Activated CD8-positive, alpha-beta memory T cell treated with anti-CD3 and anti-CD28 coated beads for 24 hours (primary cell): ENCODE data around the gene CDK10.
"Not testable (repeated sequence)": the region's sequence is repeated elsewhere in the genome, so short reads cannot be mapped to it uniquely, and the experiment has no call there.

Experiments used
- DNase-seq: peaks from one replicate; pipeline ENCODE4 v3.0.0-alpha.2; 2020

The CDK10 gene

DNA sequence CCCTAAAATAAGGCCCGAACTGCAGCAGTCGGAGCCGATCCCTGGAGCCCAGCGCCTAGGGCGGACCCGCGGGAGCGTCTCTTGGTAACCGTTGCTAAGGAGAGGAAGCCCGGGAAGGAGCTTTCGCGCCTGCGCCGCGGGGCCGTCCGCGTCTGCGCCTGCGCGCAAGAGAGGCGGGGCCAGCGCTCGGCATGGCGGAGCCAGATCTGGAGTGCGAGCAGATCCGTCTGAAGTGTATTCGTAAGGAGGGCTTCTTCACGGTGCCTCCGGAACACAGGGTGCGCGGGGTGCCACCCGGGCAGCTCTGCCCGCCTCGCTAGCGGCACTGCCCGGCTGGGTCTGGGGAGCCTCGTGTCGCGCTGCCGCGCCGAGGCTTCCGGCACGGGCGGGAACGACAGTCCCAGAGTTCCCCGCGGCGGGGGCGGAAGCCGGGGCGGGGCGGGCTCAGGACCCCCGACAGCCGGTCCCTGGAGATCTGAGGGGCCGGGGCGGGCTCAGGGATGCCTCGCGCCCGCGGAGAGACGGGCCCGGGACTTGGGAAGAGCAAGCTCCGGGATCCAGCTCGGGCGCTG, at the start of gene CDK10:
Gene CDK10, plus strand, starts transcription at position 170 of the 572 bp plus-strand sequence. Its CDS starts 22 bp downstream, at position 192.
- DNase-seq, result peak; percentile 99

DNA sequence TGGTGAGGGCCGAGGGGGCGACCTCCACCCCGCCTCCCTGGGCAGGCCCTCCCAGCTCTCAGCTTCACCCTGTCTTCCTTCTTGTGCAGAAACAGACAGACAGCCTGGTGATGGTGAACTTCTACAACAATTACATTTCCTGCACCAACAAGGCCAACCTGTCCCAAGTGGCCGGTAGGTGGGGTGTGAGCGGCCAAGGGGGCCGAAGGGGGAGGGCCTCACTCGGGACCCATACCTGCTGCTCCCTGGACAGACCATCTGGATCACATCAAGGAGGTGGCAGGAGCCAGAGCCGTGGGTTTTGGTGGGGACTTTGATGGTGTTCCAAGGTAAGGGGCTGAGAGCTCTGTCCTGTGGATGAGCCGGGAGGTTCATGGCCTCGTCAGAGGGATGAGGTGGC, 49.1 kb upstream of the CDK10 start:
- no peak for DNase-seq

DNA sequence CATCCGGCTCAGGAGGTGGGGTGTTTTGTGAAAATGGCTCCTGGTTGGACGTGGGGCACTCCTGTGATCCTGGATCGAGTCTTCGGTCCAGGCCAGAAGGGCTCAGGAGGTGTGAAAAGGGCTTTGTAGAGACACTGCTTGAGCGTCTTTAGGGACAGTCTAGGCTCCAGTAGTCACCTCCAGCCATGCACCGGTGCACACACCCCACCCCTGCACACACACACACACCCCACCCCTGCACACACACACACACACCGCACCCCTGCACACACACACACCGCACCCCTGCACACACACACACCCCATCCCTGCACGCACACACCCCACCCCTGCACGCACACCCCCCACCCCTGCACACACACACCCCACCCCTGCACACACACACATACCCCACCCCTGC, 48.0 kb upstream of the CDK10 start:
- no peak for DNase-seq

GRCh38 chr16:89639385-89639784, 47.1 kb upstream of the CDK10 start:
- DNase-seq, result no peak

DNA sequence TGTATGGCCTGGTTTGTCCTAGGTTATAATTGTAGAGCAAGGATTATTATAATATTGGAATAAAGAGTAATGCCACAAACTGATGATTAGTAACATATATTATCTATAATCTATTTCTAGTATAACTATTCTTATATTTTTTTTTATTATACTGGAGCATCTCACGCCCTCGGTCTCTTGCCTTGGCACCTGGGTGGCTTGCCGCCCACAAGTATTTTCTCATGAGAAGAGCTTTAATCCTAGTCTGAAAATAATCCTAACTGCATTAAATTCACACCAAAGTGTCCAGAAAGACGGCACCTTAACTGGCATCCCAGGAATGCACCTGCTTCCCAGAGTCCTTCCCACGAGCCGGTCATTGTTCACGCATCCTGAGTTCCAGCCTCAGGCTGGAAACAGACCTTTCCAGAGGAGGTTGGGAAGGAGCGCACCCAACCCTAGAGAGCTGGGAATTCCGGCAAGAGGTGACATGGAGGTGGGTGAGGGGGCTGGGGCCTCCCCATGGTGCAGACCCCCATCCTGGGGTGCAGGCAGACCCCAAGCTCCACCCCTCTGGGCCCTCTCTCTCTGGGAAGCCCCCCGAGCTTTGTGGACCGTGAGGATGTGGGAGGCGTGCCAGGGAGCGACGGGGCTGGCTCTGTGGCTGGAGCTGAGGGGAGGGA, 44.9 kb upstream of the CDK10 start:
- no peak for DNase-seq

- DNase-seq, result no peak
These were observed 43.9 kb upstream of the CDK10 start for GRCh38 chr16:89642574-89642973.

DNA sequence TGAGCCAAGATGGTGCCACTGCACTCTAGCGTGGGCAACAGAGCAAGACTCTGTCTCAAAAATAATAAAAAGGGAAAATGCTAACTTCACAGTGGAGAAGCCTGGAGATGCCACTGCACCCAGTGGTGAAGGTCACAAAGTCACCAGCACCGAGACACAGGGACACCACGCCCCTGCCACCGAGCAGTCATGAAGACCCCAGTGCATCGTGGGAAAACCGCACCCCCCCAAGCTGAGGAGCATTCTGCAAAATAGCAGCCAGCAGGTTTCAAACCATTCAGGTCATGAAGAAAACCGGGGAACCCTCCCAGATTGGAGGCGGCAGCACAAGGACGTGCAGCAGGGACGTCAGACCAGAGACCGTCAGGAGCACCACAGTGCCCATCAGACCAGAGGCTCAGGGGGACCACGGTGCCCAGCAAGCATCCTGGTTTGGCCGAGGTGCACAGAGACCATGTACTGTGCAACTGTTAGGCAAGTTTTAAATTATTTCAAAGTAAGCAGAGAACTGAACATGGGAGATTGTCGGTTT, 42.7 kb upstream of the CDK10 start:
- DNase-seq, result no peak

DNA sequence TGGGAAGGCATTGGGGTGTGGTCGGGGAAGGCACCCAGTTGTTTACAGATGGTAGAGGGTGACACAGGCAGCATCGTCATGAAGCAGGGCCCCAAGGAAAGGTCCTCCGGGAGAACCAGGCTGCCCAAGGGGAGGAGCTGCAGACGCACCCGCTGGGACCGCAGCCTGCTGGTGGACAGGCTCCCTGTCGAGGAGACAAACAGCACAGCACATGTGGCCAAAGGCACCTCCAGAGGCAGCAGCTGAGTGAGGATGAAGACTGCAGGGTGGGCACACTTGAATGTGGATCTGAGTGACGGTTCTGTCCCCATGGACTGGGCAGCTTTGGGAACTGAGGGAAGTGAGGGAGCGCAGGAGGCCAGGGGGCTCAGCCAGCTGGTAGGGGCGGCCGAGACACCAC, 41.4 kb upstream of the CDK10 start:
- no peak for DNase-seq

- no peak for DNase-seq
These were observed 40.2 kb upstream of the CDK10 start for GRCh38 chr16:89646270-89646669.

DNA sequence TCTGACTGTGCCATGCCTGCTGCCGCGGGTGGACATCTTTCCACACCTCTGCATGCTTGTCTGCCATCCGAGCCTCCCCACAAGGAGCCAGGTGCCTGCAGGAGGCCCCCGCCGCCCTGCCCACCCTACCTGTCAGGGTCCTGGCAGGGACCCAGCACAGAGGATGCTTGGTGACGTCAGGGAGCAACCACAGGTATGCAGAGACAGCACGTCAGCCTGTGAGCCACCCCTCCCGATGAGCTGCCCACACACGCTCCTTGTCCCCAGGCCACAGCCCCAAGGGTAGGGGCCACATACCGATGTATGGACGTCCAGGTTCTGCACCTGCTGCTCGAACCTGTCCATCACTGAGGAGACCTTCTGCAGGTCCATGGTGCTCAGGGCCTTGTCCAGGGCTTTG, 39.6 kb upstream of the CDK10 start:
- no peak for DNase-seq

DNA sequence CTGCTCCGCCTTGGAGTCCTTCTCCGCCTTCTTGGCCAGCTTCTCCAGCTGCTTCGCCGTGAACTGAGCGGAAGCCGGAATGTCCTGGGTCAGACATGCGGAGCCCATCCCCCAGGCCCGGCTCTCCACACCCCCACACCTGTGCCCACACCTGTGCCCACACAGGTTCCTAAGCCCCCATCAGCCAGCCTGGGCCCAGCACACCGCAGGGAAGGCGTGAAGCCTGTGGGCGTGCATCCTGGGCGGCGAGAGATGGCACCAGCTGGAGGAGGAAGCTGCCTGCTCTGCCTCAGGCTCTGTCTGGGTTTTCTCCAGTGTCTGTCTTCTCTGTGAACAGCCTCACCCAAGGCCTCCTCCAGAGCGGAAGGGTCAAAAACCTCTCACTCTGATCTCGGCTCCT, 34.9 kb upstream of the CDK10 start:
- no peak for DNase-seq

DNA sequence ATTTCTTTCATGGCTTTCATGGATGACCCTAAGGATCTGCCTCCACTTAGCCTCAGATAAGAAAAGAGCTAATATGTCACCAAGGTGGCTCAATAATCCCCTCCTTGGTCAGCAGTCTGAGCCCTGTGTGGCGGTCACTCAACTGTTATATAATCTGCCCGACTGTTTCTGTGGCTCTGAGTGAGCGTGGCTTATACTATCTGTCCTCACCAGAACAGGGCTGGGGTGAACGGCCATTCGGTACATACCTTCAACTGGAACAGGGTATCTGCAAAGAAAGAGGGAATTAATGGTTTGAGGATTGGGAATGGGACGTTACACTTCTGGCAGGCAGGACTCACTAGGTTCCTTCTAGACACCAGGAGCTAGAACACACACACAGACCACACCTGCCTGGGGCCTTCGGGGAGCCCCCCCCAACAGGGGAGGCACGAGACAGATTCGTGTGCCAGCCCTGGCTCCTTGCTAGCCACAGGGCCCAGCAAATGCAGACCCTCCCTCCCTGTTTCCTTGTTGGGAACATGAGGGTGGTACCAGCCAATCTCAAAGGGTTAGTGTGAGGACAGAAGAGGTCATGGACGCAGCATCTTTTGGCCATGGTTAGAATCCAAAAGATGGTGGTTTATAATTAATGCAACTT, 32.7 kb upstream of the CDK10 start:
- DNase-seq, result no peak

GRCh38 chr16:89655062-89655643, 31.3 kb upstream of the CDK10 start:
- no peak for DNase-seq

- no peak for DNase-seq
These were observed 29.9 kb upstream of the CDK10 start for GRCh38 chr16:89656435-89657121.

- peak; percentile 98 for DNase-seq
These were observed 28.9 kb upstream of the CDK10 start, which contains the start of the genes CHMP1A and SPATA33 for GRCh38 chr16:89657442-89658220. TSS of gene CHMP1A (minus strand) at chr16:89657708. CDS start at chr16:89657588, 120 bp downstream. TSS of gene SPATA33 (plus strand) at chr16:89657836. CDS start at chr16:89657912, 76 bp downstream.

- DNase-seq, result no peak
These were observed 28.1 kb upstream of the CDK10 start for GRCh38 chr16:89658221-89658879.

DNA sequence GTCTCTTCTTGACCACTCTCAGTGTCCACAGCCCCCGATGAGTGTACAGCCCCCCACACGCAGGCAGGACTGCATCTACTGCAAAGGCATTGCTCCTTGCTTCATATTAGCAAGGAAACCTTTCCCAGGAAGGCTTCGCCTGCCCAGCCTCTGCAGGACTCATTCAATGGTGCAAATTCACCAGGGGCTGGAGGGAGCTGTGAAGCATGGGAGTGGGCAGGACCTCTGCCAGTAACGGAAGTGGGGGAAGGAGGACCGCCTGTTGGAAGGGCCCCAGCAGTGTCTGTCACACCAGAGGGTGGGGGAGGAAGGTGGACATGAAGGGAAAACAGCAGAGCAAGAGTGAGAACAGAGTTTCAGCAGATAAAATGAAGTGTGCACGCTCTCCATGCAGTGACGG, 26.3 kb upstream of the CDK10 start:
- no peak for DNase-seq

GRCh38 chr16:89661215-89661614, 25.3 kb upstream of the CDK10 start:
- no peak for DNase-seq

- DNase-seq, result not testable (repeated sequence)
These were observed 22.3 kb upstream of the CDK10 start for GRCh38 chr16:89664238-89664637.

- DNase-seq, result not testable (repeated sequence)
These were observed 19.5 kb upstream of the CDK10 start for GRCh38 chr16:89667000-89667399.

DNA sequence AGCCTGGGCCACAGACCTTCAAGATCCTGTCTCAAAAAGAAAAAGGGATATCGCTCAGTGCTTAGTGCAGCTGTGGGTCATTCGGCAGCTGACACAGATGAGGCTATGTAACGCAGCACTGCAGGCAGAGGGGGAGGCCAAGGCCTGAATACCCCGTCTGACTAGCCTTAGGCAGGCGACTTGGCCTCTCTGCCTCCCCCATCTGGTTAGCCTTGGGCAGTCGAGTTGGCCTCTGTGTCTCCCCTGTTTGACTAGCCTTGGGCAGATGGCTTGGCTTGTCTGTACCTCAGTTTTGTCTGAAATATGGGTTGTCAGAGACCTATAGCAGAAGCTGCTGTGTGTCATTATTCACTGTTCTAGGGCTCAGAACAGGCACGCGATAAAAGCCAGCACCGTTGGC, 18.9 kb upstream of the CDK10 start:
- no peak for DNase-seq

DNA sequence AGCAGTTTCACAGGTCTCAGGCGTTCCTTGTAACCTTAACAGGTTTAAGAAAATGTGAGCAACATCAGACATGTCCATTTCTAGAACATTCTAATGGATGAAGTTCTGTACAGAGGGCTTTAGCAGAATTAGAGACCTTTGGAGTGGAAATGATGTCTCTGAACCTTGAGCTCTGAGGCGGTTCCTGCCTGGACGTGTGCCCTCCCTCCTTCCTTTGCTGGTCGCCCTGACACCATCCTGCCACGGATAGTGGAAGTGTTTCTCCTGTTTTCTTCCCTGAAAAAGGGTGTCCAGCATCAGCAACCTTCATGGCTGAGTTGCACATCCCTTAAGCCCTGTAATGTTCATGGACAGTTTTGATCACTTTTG, 17.7 kb upstream of the CDK10 start:
- no peak for DNase-seq
